ENCODE results near the gene ROR2.

The ROR2 gene

DNA sequence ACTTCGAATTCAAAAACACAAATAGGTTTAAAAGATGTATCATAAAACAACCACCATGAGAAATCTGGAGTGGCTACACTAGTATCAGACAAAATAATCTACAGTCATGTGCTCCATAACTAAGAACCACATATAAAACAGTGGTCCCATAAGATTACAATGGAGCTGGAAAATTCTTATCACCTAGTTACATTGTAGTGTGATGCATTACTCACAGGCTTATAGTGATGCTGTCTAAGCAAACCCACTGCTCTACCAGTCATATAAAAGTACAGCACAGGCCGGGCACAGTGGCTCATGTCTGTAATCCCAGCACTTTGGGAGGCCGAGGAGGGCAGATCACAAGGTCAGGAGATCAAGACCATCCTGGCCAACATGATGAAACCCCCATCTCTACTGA is 160.1 kb downstream of the ROR2 start:
- no peak for DNase-seq (ENCODE audit: low spot score)
- TF ChIP-seq, protein P1, sequence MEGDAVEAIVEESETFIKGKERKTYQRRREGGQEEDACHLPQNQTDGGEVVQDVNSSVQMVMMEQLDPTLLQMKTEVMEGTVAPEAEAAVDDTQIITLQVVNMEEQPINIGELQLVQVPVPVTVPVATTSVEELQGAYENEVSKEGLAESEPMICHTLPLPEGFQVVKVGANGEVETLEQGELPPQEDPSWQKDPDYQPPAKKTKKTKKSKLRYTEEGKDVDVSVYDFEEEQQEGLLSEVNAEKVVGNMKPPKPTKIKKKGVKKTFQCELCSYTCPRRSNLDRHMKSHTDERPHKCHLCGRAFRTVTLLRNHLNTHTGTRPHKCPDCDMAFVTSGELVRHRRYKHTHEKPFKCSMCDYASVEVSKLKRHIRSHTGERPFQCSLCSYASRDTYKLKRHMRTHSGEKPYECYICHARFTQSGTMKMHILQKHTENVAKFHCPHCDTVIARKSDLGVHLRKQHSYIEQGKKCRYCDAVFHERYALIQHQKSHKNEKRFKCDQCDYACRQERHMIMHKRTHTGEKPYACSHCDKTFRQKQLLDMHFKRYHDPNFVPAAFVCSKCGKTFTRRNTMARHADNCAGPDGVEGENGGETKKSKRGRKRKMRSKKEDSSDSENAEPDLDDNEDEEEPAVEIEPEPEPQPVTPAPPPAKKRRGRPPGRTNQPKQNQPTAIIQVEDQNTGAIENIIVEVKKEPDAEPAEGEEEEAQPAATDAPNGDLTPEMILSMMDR (IDR thresholded peaks at IDR 0.05; ENCODE audit: extremely low read depth, missing control alignments), result no peak

DNA sequence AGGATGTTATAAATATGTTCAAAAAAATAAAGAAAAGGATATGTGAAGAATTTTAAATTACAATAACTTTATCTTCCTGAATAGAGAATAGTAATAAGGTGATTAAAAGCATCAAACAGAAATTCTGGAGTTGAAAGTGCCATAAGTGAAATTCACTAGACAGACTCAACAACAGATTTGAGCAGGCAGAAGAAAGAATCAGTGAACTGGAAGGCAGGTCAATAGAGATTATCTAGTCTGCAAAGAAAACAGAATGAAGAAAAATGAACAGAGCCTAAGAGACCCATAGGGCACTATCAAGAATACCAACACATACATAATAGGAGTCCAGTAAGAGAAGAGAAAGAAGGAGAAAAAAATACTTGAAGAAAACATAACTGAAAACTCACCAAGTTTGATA is 162.1 kb downstream of the ROR2 start:
- DNase-seq (ENCODE audit: low spot score), result no peak
- TF ChIP-seq, protein P1 (IDR thresholded peaks at IDR 0.05; ENCODE audit: extremely low read depth, missing control alignments), result no peak

DNA sequence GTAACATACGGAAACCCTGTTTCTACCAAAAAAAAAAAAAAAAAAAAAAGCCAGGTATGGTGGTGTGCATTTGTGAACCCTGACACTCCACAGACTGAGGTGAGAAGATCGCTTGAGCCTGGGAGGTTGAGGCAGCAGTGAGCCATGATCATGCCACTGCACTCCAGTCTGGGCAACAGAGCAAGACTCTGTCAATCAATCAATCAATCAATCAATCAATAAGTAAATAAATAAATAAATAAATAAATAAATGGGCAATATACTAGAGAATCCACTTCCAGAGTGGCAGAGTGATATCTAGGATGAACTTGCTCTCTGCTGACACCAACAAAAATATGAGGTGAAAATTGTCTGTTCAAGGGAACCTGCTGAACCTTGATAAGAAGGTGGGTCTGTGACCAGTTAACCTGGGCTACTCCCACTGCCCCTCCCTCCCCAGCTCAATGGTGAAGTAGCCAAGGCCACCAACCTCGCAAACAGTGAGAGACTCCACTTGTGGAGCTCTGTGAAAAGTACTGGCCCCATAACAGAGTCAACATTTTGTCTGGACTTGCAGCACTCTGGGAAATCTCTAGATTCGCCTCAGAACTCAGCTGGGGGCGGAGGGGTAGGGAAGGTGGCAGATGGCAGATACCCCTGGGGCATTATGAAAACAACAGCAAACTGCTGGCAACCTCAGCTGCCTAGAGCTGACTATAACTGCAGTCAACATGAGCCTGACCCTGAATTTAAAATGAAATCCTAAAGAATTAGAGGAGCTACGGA is 163.7 kb downstream of the ROR2 start:
- no peak for DNase-seq (ENCODE audit: low spot score)
- TF ChIP-seq, protein P1 (IDR thresholded peaks at IDR 0.05; ENCODE audit: extremely low read depth, missing control alignments), result no peak

DNA sequence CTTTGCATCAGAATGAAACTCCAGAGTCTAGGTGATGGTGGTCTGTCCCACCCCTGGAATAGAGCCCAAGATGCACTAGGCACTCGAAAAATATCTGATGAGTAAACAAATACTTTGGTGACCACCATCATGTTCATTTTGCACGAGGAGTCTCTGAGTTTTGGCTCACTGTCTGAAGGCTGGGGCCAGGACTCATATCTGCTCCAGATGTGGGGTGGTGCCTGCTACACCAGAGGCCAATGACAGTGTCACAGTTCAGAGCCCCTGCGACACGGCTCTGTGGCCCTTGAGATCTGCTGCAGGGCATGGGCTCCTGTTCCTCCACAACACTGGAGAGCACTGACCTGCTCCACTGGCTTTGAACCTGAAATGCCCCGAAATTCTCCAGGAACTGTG is 164.6 kb downstream of the ROR2 start:
- TF ChIP-seq, protein P1 (IDR thresholded peaks at IDR 0.05; ENCODE audit: extremely low read depth, missing control alignments), result no peak
- no peak for DNase-seq (ENCODE audit: low spot score)

DNA sequence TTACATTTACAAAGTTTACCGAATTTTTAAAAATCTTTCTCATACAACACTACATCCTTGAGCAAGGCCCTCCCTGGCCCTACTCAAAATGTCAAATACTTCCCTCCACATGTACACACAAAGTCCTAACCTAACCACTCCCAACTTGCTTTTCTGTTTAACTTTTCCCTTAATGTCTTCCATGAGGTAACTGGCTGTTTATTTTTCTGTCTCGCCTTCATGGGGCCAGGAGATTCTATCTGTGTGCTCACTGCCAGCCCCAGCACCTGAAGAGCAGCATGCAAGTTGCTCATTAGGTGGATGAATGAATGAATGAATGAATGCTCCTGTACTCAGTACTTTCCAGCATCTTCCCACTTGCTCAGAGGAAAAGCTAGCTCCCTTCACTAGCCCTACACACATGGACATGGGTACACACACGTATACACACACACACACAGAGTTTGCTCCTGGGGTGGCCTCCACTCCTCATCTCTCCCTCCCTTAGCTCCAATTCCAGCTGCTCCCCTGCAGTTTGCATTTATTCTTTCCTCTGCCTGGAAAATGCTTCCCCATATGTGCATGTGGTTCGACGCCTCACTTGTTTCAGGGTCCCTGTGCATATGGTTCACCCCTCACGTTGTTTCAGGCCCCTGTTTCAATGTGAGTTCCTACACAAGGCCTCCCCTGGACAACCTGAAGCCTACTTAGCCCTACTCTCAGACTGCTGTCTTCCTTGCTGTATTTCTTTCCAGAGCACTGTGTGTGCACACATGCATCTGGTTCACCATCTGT is 165.2 kb downstream of the ROR2 start:
- TF ChIP-seq, protein P1 (IDR thresholded peaks at IDR 0.05; ENCODE audit: extremely low read depth, missing control alignments), result no peak
- no peak for DNase-seq (ENCODE audit: low spot score)

DNA sequence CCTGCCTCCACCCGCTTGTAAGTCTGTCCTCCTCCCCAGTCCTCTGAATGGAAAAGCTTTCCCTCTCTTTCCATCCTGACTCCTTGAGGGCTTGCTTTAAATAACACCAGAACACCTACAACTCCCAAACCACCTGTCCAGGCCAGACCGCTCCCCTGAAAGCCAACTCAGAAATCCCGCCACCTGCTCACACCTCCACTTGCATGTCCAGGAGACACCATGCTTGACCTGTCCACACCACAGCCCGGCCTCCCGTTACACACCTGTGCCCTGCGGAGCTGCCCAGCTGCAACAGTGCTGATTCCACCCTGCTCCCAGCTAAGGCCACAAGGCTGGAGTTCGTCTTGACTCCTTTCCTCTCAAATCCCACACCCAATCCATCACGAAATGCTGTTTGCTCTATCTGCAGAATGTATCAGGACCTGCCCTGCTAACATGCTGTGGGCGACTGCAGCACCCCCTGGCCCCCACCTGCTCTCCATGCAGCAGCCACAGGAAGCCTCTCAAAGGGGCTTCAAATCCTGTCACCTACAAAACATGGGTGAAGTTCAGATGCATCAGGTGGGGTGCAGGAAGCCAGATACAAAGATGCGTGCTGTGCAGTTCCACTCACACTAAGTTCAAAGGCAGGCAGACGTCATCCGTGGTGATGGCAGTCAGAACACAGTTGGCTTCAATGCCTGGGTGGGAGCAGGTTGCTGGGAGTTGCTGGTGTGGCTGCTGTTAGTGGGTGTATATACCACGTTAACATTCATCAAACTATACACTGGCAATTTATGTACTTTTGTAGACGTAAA is 166.0 kb downstream of the ROR2 start:
- TF ChIP-seq, protein P1 (IDR thresholded peaks at IDR 0.05; ENCODE audit: extremely low read depth, missing control alignments), result no peak
- no peak for DNase-seq (ENCODE audit: low spot score)
